Measurements from ENCODE around the gene SLC8A1. TPM values are rescaled to one million over a fixed set of nuclear protein-coding genes. Genes with fewer than 3 reads are reported as not detected.

Gene SLC8A1
- total RNA-seq, 1 donor from 2014 or later, result 1.9 TPM

GRCh38 chr2:40480596-40480995, 28.7 kb upstream of the SLC8A1 start:
- Mint-ChIP-seq H3K36me3 (ENCODE audit: unreplicated experiment) (no peaks in the 10 kb centered on the region), H3K4me3 (ENCODE audit: unreplicated experiment) (no peak overlapping the region), H3K4me1 (ENCODE audit: low read depth, unreplicated experiment) (no peaks in the 10 kb centered on the region), H3K27me3 (ENCODE audit: unreplicated experiment) (no peaks in the 10 kb centered on the region), H3K9me3 (ENCODE audit: unreplicated experiment) (peaks cover 3% of the 10 kb centered on the region), H3K27ac (ENCODE audit: unreplicated experiment) (no peak overlapping the region)
- DNase-seq, result no peak
- TF ChIP-seq CTCF (IDR thresholded peaks at IDR 0.05; ENCODE audit: partially characterized antibody, unreplicated experiment), result no peak

- Mint-ChIP-seq H3K27ac (ENCODE audit: unreplicated experiment) (no peak overlapping the region), H3K4me1 (ENCODE audit: low read depth, unreplicated experiment) (no peaks in the 10 kb centered on the region), H3K27me3 (ENCODE audit: unreplicated experiment) (no peaks in the 10 kb centered on the region), H3K36me3 (ENCODE audit: unreplicated experiment) (no peaks in the 10 kb centered on the region), H3K4me3 (ENCODE audit: unreplicated experiment) (no peak overlapping the region), H3K9me3 (ENCODE audit: unreplicated experiment) (peaks cover 3% of the 10 kb centered on the region)
- no peak for TF ChIP-seq CTCF (IDR thresholded peaks at IDR 0.05; ENCODE audit: partially characterized antibody, unreplicated experiment)
- no peak for DNase-seq
Measured at GRCh38 chr2:40480073-40480472, 28.2 kb upstream of the SLC8A1 start.

GRCh38 chr2:40477361-40477760, 25.5 kb upstream of the SLC8A1 start:
- Mint-ChIP-seq H3K4me1 (ENCODE audit: low read depth, unreplicated experiment) (no peaks in the 10 kb centered on the region), H3K9me3 (ENCODE audit: unreplicated experiment) (peaks cover 1% of the 10 kb centered on the region), H3K4me3 (ENCODE audit: unreplicated experiment) (no peak overlapping the region), H3K36me3 (ENCODE audit: unreplicated experiment) (no peaks in the 10 kb centered on the region), H3K27me3 (ENCODE audit: unreplicated experiment) (no peaks in the 10 kb centered on the region), H3K27ac (ENCODE audit: unreplicated experiment) (no peak overlapping the region)
- TF ChIP-seq CTCF (IDR thresholded peaks at IDR 0.05; ENCODE audit: partially characterized antibody, unreplicated experiment), result no peak
- no peak for DNase-seq

- H3K27me3 Mint-ChIP-seq (ENCODE audit: unreplicated experiment), result no peaks in the 10 kb centered on the region
- H3K27ac Mint-ChIP-seq (ENCODE audit: unreplicated experiment), result no peak overlapping the region
- H3K36me3 Mint-ChIP-seq (ENCODE audit: unreplicated experiment), result no peaks in the 10 kb centered on the region
- H3K4me1 Mint-ChIP-seq (ENCODE audit: low read depth, unreplicated experiment), result no peaks in the 10 kb centered on the region
- no peak for TF ChIP-seq CTCF (IDR thresholded peaks at IDR 0.05; ENCODE audit: partially characterized antibody, unreplicated experiment)
- DNase-seq, result no peak
- peaks cover 1% of the 10 kb centered on the region for H3K9me3 Mint-ChIP-seq (ENCODE audit: unreplicated experiment)
- H3K4me3 Mint-ChIP-seq (ENCODE audit: unreplicated experiment), result no peak overlapping the region
Measured at GRCh38 chr2:40476436-40476835, 24.5 kb upstream of the SLC8A1 start.

- TF ChIP-seq CTCF (IDR thresholded peaks at IDR 0.05; ENCODE audit: partially characterized antibody, unreplicated experiment), result no peak
- Mint-ChIP-seq H3K4me1 (ENCODE audit: low read depth, unreplicated experiment) (no peaks in the 10 kb centered on the region), H3K36me3 (ENCODE audit: unreplicated experiment) (no peaks in the 10 kb centered on the region), H3K4me3 (ENCODE audit: unreplicated experiment) (no peak overlapping the region), H3K9me3 (ENCODE audit: unreplicated experiment) (peaks cover 1% of the 10 kb centered on the region), H3K27me3 (ENCODE audit: unreplicated experiment) (no peaks in the 10 kb centered on the region), H3K27ac (ENCODE audit: unreplicated experiment) (no peak overlapping the region)
- DNase-seq, result no peak
Measured at GRCh38 chr2:40474306-40474705, 22.4 kb upstream of the SLC8A1 start.
